ENCODE measurements around the gene PPM1J. TPM values are rescaled to one million over a fixed set of nuclear protein-coding genes. Genes with fewer than 3 reads are reported as not detected.

Gene PPM1J
- total and polyA plus RNA-seq, 9 of the 15 experiments (the other 6 are each of a cell fraction or from before 2014, with no cell fraction given), result 0.25 to 10.5 (median 4.2) TPM

- no peak for TF ChIP-seq TCF7L2 (IDR thresholded peaks at IDR 0.05; ENCODE audit: low read depth, low read length)
- TF ChIP-seq E2F1 (CRISPR knock-in tag; IDR thresholded peaks at IDR 0.05), result no peak
- TF ChIP-seq ZBED1 (IDR thresholded peaks at IDR 0.05), result no peak
- TF ChIP-seq CSDE1 (IDR thresholded peaks at IDR 0.05), result no peak
- no peak for TF ChIP-seq POU5F1 (IDR thresholded peaks at IDR 0.05; ENCODE audit: borderline replicate concordance, low read depth, low read length, partially characterized antibody)
- peak; percentile 56; the same call in 1 of the 2 replicates for TF ChIP-seq CREM (IDR thresholded peaks at IDR 0.05; ENCODE audit: low read depth)
- TF ChIP-seq PKNOX1 (IDR thresholded peaks at IDR 0.05), result peak; percentile 51
- TF ChIP-seq MAFG (tag; conservative IDR thresholded peaks at IDR 0.05), result no peak
- TF ChIP-seq ZNF354B (CRISPR knock-in tag; IDR thresholded peaks at IDR 0.05), result no peak
- no peak for TF ChIP-seq HMG20A (CRISPR knock-in tag; conservative IDR thresholded peaks at IDR 0.05)
- no peak for TF ChIP-seq ZEB2 (IDR thresholded peaks at IDR 0.05)
- TF ChIP-seq KLF10 (CRISPR knock-in tag; IDR thresholded peaks at IDR 0.05), result no peak
- no peak; a peak in 2 of 4 replicates for TF ChIP-seq FOXK2 (conservative IDR thresholded peaks at IDR 0.05 in 1 of 2, IDR thresholded peaks at IDR 0.05 in 1 of 2; ENCODE audit: low read depth in 2 of 2)
- TF ChIP-seq CBFB (CRISPR knock-in tag; IDR thresholded peaks at IDR 0.05), result no peak
- peak; percentile 97 for TF ChIP-seq NFIC (IDR thresholded peaks at IDR 0.05)
- peak; percentile 59 to 68 for TF ChIP-seq NRF1 (conservative IDR thresholded peaks at IDR 0.05 in 1 of 2, IDR thresholded peaks at IDR 0.05 in 1 of 2)
- no peak for TF ChIP-seq ATF6 (CRISPR knock-in tag; IDR thresholded peaks at IDR 0.05)
- peak; percentile 28; the same call in 1 of the 2 replicates for TF ChIP-seq JUND (IDR thresholded peaks at IDR 0.05; ENCODE audit: borderline replicate concordance, low read depth, low read length)
- TF ChIP-seq JUND (tag; IDR thresholded peaks at IDR 0.05; ENCODE audit: borderline replicate concordance, low read depth, low read length), result no peak
- no peak for TF ChIP-seq ILF3 (IDR thresholded peaks at IDR 0.05; ENCODE audit: borderline replicate concordance)
- no peak for TF ChIP-seq BMI1 (IDR thresholded peaks at IDR 0.05; ENCODE audit: low read length)
- TF ChIP-seq PHB (CRISPR knock-in tag; IDR thresholded peaks at IDR 0.05), result no peak
- TF ChIP-seq GTF2F1 (IDR thresholded peaks at IDR 0.05; ENCODE audit: low read depth, low read length), result no peak
Measured at GRCh38 chr1:112715264-112716053, at the start of gene PPM1J (continued).
